PC-3 (cell line): ENCODE measurements around the gene SLC19A1. TPM values are rescaled to one million over a fixed set of nuclear protein-coding genes. Genes with fewer than 3 reads are reported as not detected.
"Not testable (repeated sequence)": the region's sequence is repeated elsewhere in the genome, so short reads cannot be mapped to it uniquely, and the experiment has no call there.

Experiments
- ATAC-seq: fragments of 200-7000 bp; cut with Tn5 transposase; 2 replicates; pipeline ENCODE4 v1.9.1; 2020; ENCODE audit warnings: mild to moderate bottlenecking, moderate library complexity
- BruUV-seq: library from RNA; stranded (reverse); fragments of 400-500 nt; replicated peaks from 2 replicates; lab custom pipeline; 2021; lab: Mats Ljungman, UMichigan
- CTCF ChIA-PET: fragments of 300-600 bp; sonication (Branson Sonifier 250); formaldehyde crosslinking; loops from one replicate; lab custom pipeline; 2022; ENCODE audit warnings: antibody characterized with exemption; lab: Charles Lee
- POLR2A ChIA-PET: fragments of 300-600 bp; sonication (Branson Sonifier 250); formaldehyde crosslinking; loops from one replicate; lab custom pipeline; 2022; ENCODE audit warnings: antibody characterized with exemption; ENCODE audit not compliant: unreplicated experiment; lab: Charles Lee
- DNase-seq: peaks from one replicate; pipeline ENCODE4 v3.0.0-alpha.2; 2015
- H2AFZ ChIP-seq: fragments of 300-600 bp; sonication (generic); 2 replicates; pipeline ENCODE4 v1.6.0; 2016; ENCODE audit warnings: antibody characterized with exemption, low read length
- H3F3A ChIP-seq: fragments of 300-600 bp; sonication (generic); one replicate; pipeline ENCODE4 v1.6.0; 2017; ENCODE audit warnings: antibody characterized with exemption, low read length, control low read depth, mild to moderate bottlenecking; ENCODE audit not compliant: unreplicated experiment
- H3K27ac ChIP-seq: fragments of 300-600 bp; sonication (generic); 2 replicates; pipeline ENCODE4 v1.5.1; 2016; ENCODE audit warnings: mild to moderate bottlenecking, low read length
- H3K27me3 ChIP-seq: fragments of 300-600 bp; sonication (generic); 2 replicates; pipeline ENCODE4 v1.6.1; 2016; ENCODE audit warnings: low read length, mixed read lengths
- H3K36me3 ChIP-seq: fragments of 300-600 bp; sonication (generic); 2 replicates; pipeline ENCODE4 v1.6.1; 2016; ENCODE audit warnings: low read depth, mixed run types, low read length, mixed read lengths
- H3K4me1 ChIP-seq: fragments of 300-600 bp; sonication (generic); 2 replicates; pipeline ENCODE4 v1.5.1; 2016; ENCODE audit warnings: low read length; ENCODE audit not compliant: insufficient read depth
- H3K4me2 ChIP-seq: fragments of 300-600 bp; sonication (generic); 2 replicates; pipeline ENCODE4 v1.6.0; 2016; ENCODE audit warnings: low read length
- H3K4me3 ChIP-seq: fragments of 300-600 bp; sonication (generic); 2 replicates; pipeline ENCODE4 v1.5.1; 2016; ENCODE audit warnings: mild to moderate bottlenecking, low read length, mixed read lengths
- H3K79me2 ChIP-seq: fragments of 300-600 bp; sonication (generic); 2 replicates; pipeline ENCODE4 v1.6.1; 2017; ENCODE audit warnings: low read length, mixed read lengths
- H3K9ac ChIP-seq: fragments of 300-600 bp; sonication (generic); 2 replicates; pipeline ENCODE4 v1.6.0; 2016; ENCODE audit warnings: mild to moderate bottlenecking, low read length
- H3K9me2 ChIP-seq: fragments of 300-600 bp; sonication (generic); replicated peaks from 2 replicates; pipeline ENCODE4 v1.6.1; 2016; ENCODE audit warnings: mixed run types, low read length, mixed read lengths
- H3K9me3 ChIP-seq: fragments of 300-600 bp; sonication (generic); 2 replicates; pipeline ENCODE4 v1.6.1; 2016; ENCODE audit warnings: low read length, mixed read lengths
- H4K20me1 ChIP-seq: fragments of 300-600 bp; sonication (generic); 2 replicates; pipeline ENCODE4 v1.6.1; 2016; ENCODE audit warnings: low read length, mixed read lengths
- CTCF ChIP-seq: fragments of 300-600 bp; sonication (generic); conservative IDR thresholded peaks from 2 replicates; pipeline ENCODE4 v1.5.1; 2017; ENCODE audit warnings: antibody characterized with exemption, low read depth, mild to moderate bottlenecking, low read length
- EZH2 ChIP-seq: fragments of 300-600 bp; sonication (generic); IDR thresholded peaks from one replicate; pipeline ENCODE4 v1.6.1; 2017; ENCODE audit warnings: antibody characterized with exemption, mild to moderate bottlenecking, low read length; ENCODE audit not compliant: unreplicated experiment
- EZH2phosphoT487 ChIP-seq: fragments of 300-600 bp; sonication (generic); IDR thresholded peaks from 2 replicates; pipeline ENCODE4 v1.6.1; 2018; ENCODE audit warnings: mild to moderate bottlenecking, antibody characterized with exemption, low read length, borderline replicate concordance
- intact Hi-C: fragments of 100-400 bp; cut with micrococcal nuclease; formaldehyde crosslinking; loops from 2 replicates; pipeline ENCODE4 v1.9.0; 2023
- total RNA-seq: library from RNA; depleted of rRNA; stranded (reverse); fragments of >200 nt; gene quantifications from 2 replicates; pipeline ENCODE4 v1.2.3, GENCODE V29; 2014

The SLC19A1 gene
- total RNA-seq, 1 experiment from 2014 or later = 54.2 TPM

DNA sequence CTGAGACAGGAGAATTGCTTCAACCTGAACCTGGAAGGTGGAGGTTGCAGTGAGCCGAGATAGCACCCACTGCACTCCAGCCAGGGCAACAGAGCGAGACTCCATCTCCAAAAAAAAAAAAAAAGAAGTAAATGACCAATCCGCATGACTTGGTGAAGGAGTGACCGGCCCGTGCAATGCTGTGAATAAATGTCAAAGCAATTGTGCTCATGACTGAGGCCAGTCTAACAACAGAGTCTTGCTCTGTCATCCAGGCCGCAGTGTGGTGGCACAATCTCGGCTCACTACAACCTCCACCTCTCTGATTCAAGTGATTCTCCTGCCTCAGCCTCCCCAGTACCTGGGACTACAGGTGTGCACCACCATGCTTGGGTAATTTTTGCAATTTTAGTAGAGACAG is 27.8 kb upstream of the SLC19A1 start:
- intact Hi-C loops = no loop called here
- Histone ChIP-seq H3K9ac (no peak overlapping the region), H3K4me2 (no peak overlapping the region), H2AFZ (no peak overlapping the region), H4K20me1 (no peaks in the 10 kb centered on the region), H3F3A (no peaks in the 10 kb centered on the region), H3K27me3 (peaks cover 44% of the 10 kb centered on the region), H3K4me1 (no peaks in the 10 kb centered on the region), H3K36me3 (no peaks in the 10 kb centered on the region), H3K9me3 (no peaks in the 10 kb centered on the region), H3K79me2 (no peaks in the 10 kb centered on the region), H3K9me2 (no peaks in the 10 kb centered on the region), H3K4me3 (no peak overlapping the region), H3K27ac (no peak overlapping the region)
- ATAC-seq = no peak
- ChIA-PET CTCF (no interaction called here), POLR2A (no interaction called here)
- TF ChIP-seq CTCF = no peak
- TF ChIP-seq EZH2phosphoT487 = no peak
- TF ChIP-seq EZH2 = no peak
- BruUV-seq = no TSS peak
- no peak for DNase-seq

DNA sequence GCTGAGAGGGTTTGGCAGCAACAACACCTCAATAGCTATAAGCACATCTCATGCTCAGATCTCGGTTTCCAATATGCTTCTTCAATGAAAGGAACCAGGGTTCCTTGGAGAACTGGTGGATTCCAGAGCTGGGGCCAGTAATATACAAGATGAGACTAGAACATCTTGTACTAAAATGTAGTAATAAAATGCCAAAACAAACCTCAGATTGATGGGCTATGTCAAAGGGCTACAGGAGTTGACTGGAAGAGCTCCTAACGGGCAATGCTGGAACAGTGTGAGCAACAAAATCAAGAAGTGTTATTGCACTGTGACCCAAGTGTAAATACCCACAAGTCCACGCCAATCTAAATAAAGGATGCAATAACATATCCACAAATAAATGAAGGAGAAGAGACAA is 26.1 kb upstream of the SLC19A1 start:
- Histone ChIP-seq H3K9me3 (peaks cover 5% of the 10 kb centered on the region; the same call in 1 of the 2 replicates), H3K4me1 (no peaks in the 10 kb centered on the region), H3K4me3 (no peak overlapping the region), H3K27ac (no peak overlapping the region), H3K9ac (no peak overlapping the region), H3K4me2 (no peak overlapping the region), H3K9me2 (no peaks in the 10 kb centered on the region), H3K36me3 (no peaks in the 10 kb centered on the region), H4K20me1 (no peaks in the 10 kb centered on the region), H3K27me3 (peaks cover 60% of the 10 kb centered on the region), H2AFZ (no peak overlapping the region), H3F3A (no peaks in the 10 kb centered on the region), H3K79me2 (no peaks in the 10 kb centered on the region)
- ChIA-PET CTCF (no interaction called here), POLR2A (no interaction called here)
- no peak for DNase-seq
- no peak for ATAC-seq
- intact Hi-C loops = no loop called here
- BruUV-seq = no TSS peak
- TF ChIP-seq CTCF (no peak), EZH2phosphoT487 (no peak), EZH2 (no peak)

GRCh38 chr21:45564137-45564536 is 21.9 kb upstream of the SLC19A1 start:
- H3K36me3 ChIP-seq, intact Hi-C loops, H4K20me1 ChIP-seq, H3K9me3 ChIP-seq, H3K4me2 ChIP-seq, H3K4me1 ChIP-seq, POLR2A ChIA-PET, BruUV-seq, H3K27ac ChIP-seq, H3F3A ChIP-seq, CTCF ChIA-PET, H3K79me2 ChIP-seq, H3K4me3 ChIP-seq, DNase-seq, H2AFZ ChIP-seq, H3K9ac ChIP-seq, ATAC-seq, H3K9me2 ChIP-seq: not testable (repeated sequence)
- peaks cover 68% of the 10 kb centered on the region for H3K27me3 ChIP-seq
